ENCODE results near the gene GORASP1. TPM values are rescaled to one million over a fixed set of nuclear protein-coding genes. Genes with fewer than 3 reads are reported as not detected.
A peak's percentile ranks its signal among the peaks of the same experiment; 100 is the strongest.

The GORASP1 gene
- total RNA-seq, 2 donors from 2014 or later: 47.4 to 48.9 TPM

- Mint-ChIP-seq H3K4me3 (no peak overlapping the region), H3K27ac (peak overlapping the region; percentile 23), H3K27me3 (ENCODE audit: insufficient read depth) (no peaks in the 10 kb centered on the region), H3K4me1 (no peaks in the 10 kb centered on the region), H3K36me3 (ENCODE audit: low read depth) (peaks cover 9% of the 10 kb centered on the region), H3K9me3 (no peaks in the 10 kb centered on the region)
- peak; percentile 48 for DNase-seq
- H3K9ac ChIP-seq (ENCODE audit: extremely low read depth, low read length, poor library complexity, severe bottlenecking): no peak overlapping the region
- no peaks in the 10 kb centered on the region for H3K4me1 ChIP-seq (ENCODE audit: control insufficient read depth, insufficient read depth, low read length)
- H3K36me3 ChIP-seq (ENCODE audit: control insufficient read depth, insufficient read depth, low read length): peaks cover 34% of the 10 kb centered on the region
- TF ChIP-seq CTCF (conservative IDR thresholded peaks at IDR 0.05): no peak
- H3K27me3 ChIP-seq (ENCODE audit: control insufficient read depth, insufficient read depth, low read length, poor library complexity, severe bottlenecking): no peaks in the 10 kb centered on the region
- WGBS, 2 experiments (ENCODE audit: insufficient coverage in 1 of 2, insufficient read length in 1 of 2): 96 to 97% methylated on average over 6 to 10 of the region's 10 CpGs
- no peak overlapping the region for H3K27ac ChIP-seq (ENCODE audit: low read depth, low read length)
- no peaks in the 10 kb centered on the region for H3K9me3 ChIP-seq (ENCODE audit: control insufficient read depth, low read length)
- no peak overlapping the region for H3K4me3 ChIP-seq (ENCODE audit: low read length)
Measured at GRCh38 chr3:39137991-39138803, 30.8 kb upstream of the GORASP1 start.

GRCh38 chr3:39137435-39137936 is 30.1 kb upstream of the GORASP1 start:
- no peaks in the 10 kb centered on the region for H3K4me1 ChIP-seq (ENCODE audit: control insufficient read depth, insufficient read depth, low read length)
- Mint-ChIP-seq H3K27ac (peak overlapping the region; percentile 23), H3K4me3 (no peak overlapping the region), H3K9me3 (no peaks in the 10 kb centered on the region), H3K36me3 (ENCODE audit: low read depth) (peaks cover 3% of the 10 kb centered on the region), H3K4me1 (no peaks in the 10 kb centered on the region), H3K27me3 (ENCODE audit: insufficient read depth) (no peaks in the 10 kb centered on the region)
- H3K27me3 ChIP-seq (ENCODE audit: control insufficient read depth, insufficient read depth, low read length, poor library complexity, severe bottlenecking): no peaks in the 10 kb centered on the region
- no peak overlapping the region for H3K9ac ChIP-seq (ENCODE audit: extremely low read depth, low read length, poor library complexity, severe bottlenecking)
- DNase-seq: no peak
- peaks cover 27% of the 10 kb centered on the region for H3K36me3 ChIP-seq (ENCODE audit: control insufficient read depth, insufficient read depth, low read length)
- TF ChIP-seq CTCF (conservative IDR thresholded peaks at IDR 0.05): no peak
- no peaks in the 10 kb centered on the region for H3K9me3 ChIP-seq (ENCODE audit: control insufficient read depth, low read length)
- WGBS, 2 experiments (ENCODE audit: insufficient coverage in 1 of 2, insufficient read length in 1 of 2): 89 to 94% methylated on average over 16 to 18 of the region's 18 CpGs
- H3K27ac ChIP-seq (ENCODE audit: low read depth, low read length): no peak overlapping the region
- no peak overlapping the region for H3K4me3 ChIP-seq (ENCODE audit: low read length)

- Mint-ChIP-seq H3K4me3 (no peak overlapping the region), H3K4me1 (no peaks in the 10 kb centered on the region), H3K9me3 (no peaks in the 10 kb centered on the region), H3K27me3 (ENCODE audit: insufficient read depth) (no peaks in the 10 kb centered on the region), H3K36me3 (ENCODE audit: low read depth) (no peaks in the 10 kb centered on the region), H3K27ac (no peak overlapping the region)
- Histone ChIP-seq H3K9ac (ENCODE audit: extremely low read depth, low read length, poor library complexity, severe bottlenecking) (no peak overlapping the region), H3K27me3 (ENCODE audit: control insufficient read depth, insufficient read depth, low read length, poor library complexity, severe bottlenecking) (no peaks in the 10 kb centered on the region), H3K36me3 (ENCODE audit: control insufficient read depth, insufficient read depth, low read length) (peaks cover 20% of the 10 kb centered on the region), H3K27ac (ENCODE audit: low read depth, low read length) (no peak overlapping the region), H3K4me3 (ENCODE audit: low read length) (no peak overlapping the region), H3K4me1 (ENCODE audit: control insufficient read depth, insufficient read depth, low read length) (no peaks in the 10 kb centered on the region), H3K9me3 (ENCODE audit: control insufficient read depth, low read length) (no peaks in the 10 kb centered on the region)
- 92 to 93% methylated on average over 15 to 21 of the region's 21 CpGs for WGBS, 2 experiments (ENCODE audit: insufficient coverage in 1 of 2, insufficient read length in 1 of 2)
- TF ChIP-seq CTCF (conservative IDR thresholded peaks at IDR 0.05): no peak
- DNase-seq: peak; percentile 57
Measured at GRCh38 chr3:39136533-39137434, 29.4 kb upstream of the GORASP1 start.
